Endothelial cell of umbilical vein (primary cell): ENCODE measurements around the gene RALGPS1.

Experiments
- CTCF ChIP-seq, 2 donors: IDR thresholded peaks; 1 replicate in 1 of 2; 2 replicates in 1 of 2; pipeline ENCODE4 v1.5.1; 2011; ENCODE audit warnings: low read length in 2 of 2, mild to moderate bottlenecking in 2 of 2, moderate library complexity in 2 of 2, control low read depth in 1 of 2, inconsistent platforms in 1 of 2, low read depth in 1 of 2; ENCODE audit not compliant: insufficient read depth in 1 of 2; ENCODE audit errors: extremely low read depth in 1 of 2
- EZH2 ChIP-seq: IDR thresholded peaks from 2 replicates; pipeline ENCODE4 v1.6.1; 2012; ENCODE audit warnings: borderline replicate concordance, low read depth, mild to moderate bottlenecking, moderate library complexity, low read length, inconsistent platforms; ENCODE audit not compliant: severe bottlenecking
- FOS ChIP-seq: IDR thresholded peaks from 2 replicates; pipeline ENCODE4 v1.6.1; 2011; ENCODE audit warnings: mild to moderate bottlenecking, low read length, moderate library complexity, borderline replicate concordance; ENCODE audit not compliant: insufficient read depth
- GATA2 ChIP-seq: IDR thresholded peaks from 2 replicates; pipeline ENCODE4 v1.7.0; 2011; ENCODE audit warnings: low read depth, mild to moderate bottlenecking, moderate library complexity, mixed read lengths, low read length; ENCODE audit not compliant: insufficient read length, insufficient read depth
- MAX ChIP-seq: IDR thresholded peaks from 2 replicates; pipeline ENCODE4 v1.6.1; 2011; ENCODE audit not compliant: insufficient read depth, insufficient read length
- POLR2A ChIP-seq: IDR thresholded peaks from 2 replicates; pipeline ENCODE4 v1.6.1; 2012; ENCODE audit warnings: low read depth, mild to moderate bottlenecking, control low read depth, low read length
- POLR2AphosphoS5 ChIP-seq: IDR thresholded peaks from 2 replicates; pipeline ENCODE4 v1.6.1; 2012; ENCODE audit warnings: low read depth, mild to moderate bottlenecking, control low read depth, low read length, moderate library complexity; ENCODE audit not compliant: insufficient read depth

- no peak for TF ChIP-seq CTCF (IDR thresholded peaks at IDR 0.05; ENCODE audit: extremely low read depth in 1 of 2, insufficient read depth in 1 of 2, low read depth in 1 of 2, low read length in 2 of 2)
- no peak for TF ChIP-seq POLR2AphosphoS5
- TF ChIP-seq POLR2A, result no peak
- TF ChIP-seq GATA2, result no peak
- no peak for TF ChIP-seq EZH2
- no peak for TF ChIP-seq MAX
- no peak for TF ChIP-seq FOS
Observed at GRCh38 chr9:127088724-127089615, 174.4 kb downstream of the RALGPS1 start.
